Loucy (cell line): ENCODE results near the gene GALNT5.
"Not testable (repeated sequence)": the region's sequence is repeated elsewhere in the genome, so short reads cannot be mapped to it uniquely, and the experiment has no call there.

ENCODE experiments used
- H2AFZ ChIP-seq: fragments of 200-600 bp; sonication (generic); 2 replicates; pipeline ENCODE4 v1.6.0; 2016; ENCODE audit warnings: antibody characterized with exemption, mild to moderate bottlenecking, low read length, moderate library complexity
- H3F3A ChIP-seq: fragments of 200-600 bp; 2 replicates; pipeline ENCODE4 v1.6.0; 2016; ENCODE audit warnings: antibody characterized with exemption, low read depth, mild to moderate bottlenecking
- H3K27me3 ChIP-seq: fragments of 200-600 bp; sonication (generic); 2 replicates; pipeline ENCODE4 v1.6.1; 2014; ENCODE audit warnings: low read length, mild to moderate bottlenecking; ENCODE audit not compliant: insufficient read depth, poor library complexity, severe bottlenecking
- H3K36me3 ChIP-seq: fragments of 200-600 bp; sonication (generic); 2 replicates; pipeline ENCODE4 v1.6.1; 2016; ENCODE audit warnings: low read length; ENCODE audit not compliant: insufficient read depth
- H3K4me1 ChIP-seq: fragments of 200-600 bp; sonication (generic); 2 replicates; pipeline ENCODE4 v1.5.1; 2014; ENCODE audit warnings: low read length, mild to moderate bottlenecking; ENCODE audit not compliant: insufficient read depth, poor library complexity, severe bottlenecking
- H3K4me2 ChIP-seq: fragments of 200-600 bp; sonication (generic); 2 replicates; pipeline ENCODE4 v1.6.0; 2014; ENCODE audit warnings: antibody characterized with exemption, low read length, low read depth, mild to moderate bottlenecking; ENCODE audit not compliant: poor library complexity, severe bottlenecking
- H3K4me3 ChIP-seq: fragments of 200-600 bp; sonication (generic); 2 replicates; pipeline ENCODE4 v1.5.1; 2014; ENCODE audit warnings: low read length, mild to moderate bottlenecking, mixed read lengths; ENCODE audit not compliant: poor library complexity, severe bottlenecking
- H3K79me2 ChIP-seq: fragments of 200-600 bp; sonication (generic); 2 replicates; pipeline ENCODE4 v1.6.1; 2014; ENCODE audit warnings: low read length; ENCODE audit not compliant: insufficient read depth
- H3K9ac ChIP-seq: fragments of 200-600 bp; sonication (generic); 2 replicates; pipeline ENCODE4 v1.6.0; 2014; ENCODE audit warnings: mild to moderate bottlenecking, low read depth, low read length, moderate library complexity; ENCODE audit not compliant: poor library complexity, severe bottlenecking
- H3K9me2 ChIP-seq: fragments of 200-600 bp; sonication (generic); replicated peaks from 2 replicates; pipeline ENCODE4 v1.6.1; 2016; ENCODE audit warnings: low read depth, low read length, mixed read lengths
- H3K9me3 ChIP-seq: fragments of 200-600 bp; sonication (generic); 2 replicates; pipeline ENCODE4 v1.6.1; 2014; ENCODE audit warnings: mild to moderate bottlenecking, antibody characterized with exemption, low read length, low read depth; ENCODE audit not compliant: insufficient read depth
- H4K20me1 ChIP-seq: fragments of 200-600 bp; sonication (generic); 2 replicates; pipeline ENCODE4 v1.6.0; 2014; ENCODE audit warnings: antibody characterized with exemption, low read length, mild to moderate bottlenecking; ENCODE audit not compliant: insufficient read depth, poor library complexity, severe bottlenecking
- CTCF ChIP-seq: fragments of 200-600 bp; sonication (generic); conservative IDR thresholded peaks from 2 replicates; pipeline ENCODE4 v1.5.1; 2014; ENCODE audit warnings: mild to moderate bottlenecking, antibody characterized with exemption, low read length
- EZH2phosphoT487 ChIP-seq: fragments of 200-600 bp; IDR thresholded peaks from 2 replicates; pipeline ENCODE4 v1.6.1; 2018; ENCODE audit warnings: antibody characterized with exemption, mild to moderate bottlenecking, moderate library complexity, borderline replicate concordance

The GALNT5 gene

GRCh38 chr2:157269060-157269459, 11.6 kb downstream of the GALNT5 start:
- no peak overlapping the region for H3K4me2 ChIP-seq
- H3K4me1 ChIP-seq: no peaks in the 10 kb centered on the region
- no peak overlapping the region for H3K4me3 ChIP-seq
- no peaks in the 10 kb centered on the region for H3K9me2 ChIP-seq
- H3K27me3 ChIP-seq: no peaks in the 10 kb centered on the region
- H4K20me1 ChIP-seq: no peaks in the 10 kb centered on the region
- TF ChIP-seq CTCF (no peak), EZH2phosphoT487 (no peak)
- H3F3A ChIP-seq: no peaks in the 10 kb centered on the region
- H3K9ac ChIP-seq: no peak overlapping the region
- H2AFZ ChIP-seq: no peak overlapping the region
- H3K79me2 ChIP-seq: no peaks in the 10 kb centered on the region
- H3K9me3 ChIP-seq: no peaks in the 10 kb centered on the region
- H3K36me3 ChIP-seq: no peaks in the 10 kb centered on the region

GRCh38 chr2:157269922-157270321, 12.4 kb downstream of the GALNT5 start:
- no peak overlapping the region for H3K4me3 ChIP-seq
- H3K79me2 ChIP-seq: no peaks in the 10 kb centered on the region
- H3F3A ChIP-seq: no peaks in the 10 kb centered on the region
- no peak overlapping the region for H3K4me2 ChIP-seq
- no peaks in the 10 kb centered on the region for H3K27me3 ChIP-seq
- no peak overlapping the region for H2AFZ ChIP-seq
- no peaks in the 10 kb centered on the region for H3K9me3 ChIP-seq
- H4K20me1 ChIP-seq: no peaks in the 10 kb centered on the region
- TF ChIP-seq CTCF (no peak), EZH2phosphoT487 (no peak)
- H3K9me2 ChIP-seq: no peaks in the 10 kb centered on the region
- H3K36me3 ChIP-seq: no peaks in the 10 kb centered on the region
- H3K4me1 ChIP-seq: no peaks in the 10 kb centered on the region
- H3K9ac ChIP-seq: no peak overlapping the region

- Histone ChIP-seq H4K20me1 (no peaks in the 10 kb centered on the region), H3K36me3 (no peaks in the 10 kb centered on the region), H3K4me2 (no peak overlapping the region), H3F3A (no peaks in the 10 kb centered on the region), H3K9me3 (no peaks in the 10 kb centered on the region), H3K4me3 (no peak overlapping the region), H3K27me3 (no peaks in the 10 kb centered on the region), H3K4me1 (no peaks in the 10 kb centered on the region), H3K9ac (no peak overlapping the region), H3K9me2 (no peaks in the 10 kb centered on the region), H3K79me2 (no peaks in the 10 kb centered on the region), H2AFZ (no peak overlapping the region)
- TF ChIP-seq EZH2phosphoT487 (no peak), CTCF (no peak)
These were observed 14.2 kb downstream of the GALNT5 start for GRCh38 chr2:157271590-157272203.

- not testable (repeated sequence) for H3K79me2 ChIP-seq, H3K27me3 ChIP-seq, H2AFZ ChIP-seq, H3K9ac ChIP-seq, H3K4me3 ChIP-seq, H3K4me2 ChIP-seq, H3K4me1 ChIP-seq, H3K36me3 ChIP-seq, H3K9me2 ChIP-seq, H3F3A ChIP-seq, H4K20me1 ChIP-seq, H3K9me3 ChIP-seq
These were observed 21.8 kb downstream of the GALNT5 start for GRCh38 chr2:157279311-157279710.
